HepG2 (cell line): ENCODE results near the gene CRY1. TPM values are rescaled to one million over a fixed set of nuclear protein-coding genes. Genes with fewer than 3 reads are reported as not detected.

Source experiments
- ATF7-NPFF ChIP-seq: sonication (generic); formaldehyde crosslinking; IDR thresholded peaks from 2 replicates; pipeline ENCODE4 v1.8.1; 2023; ENCODE audit warnings: mild to moderate bottlenecking, low read depth, missing genetic modification reagents, moderate library complexity
- FOXA1 ChIP-seq, 2 experiments: fragments of 450-650 bp in 1 of 2; sonication (generic) in 1 of 2; formaldehyde crosslinking in 1 of 2; IDR thresholded peaks; 2 replicates each; pipeline versions ENCODE4 v1.4.0 to v1.6.1; 2016 to 2020; ENCODE audit warnings: missing genetic modification reagents in 1 of 2
- HDAC1 ChIP-seq: sonication (generic); formaldehyde crosslinking; IDR thresholded peaks from 2 replicates; pipeline ENCODE4 v1.5.1; 2020; ENCODE audit warnings: mild to moderate bottlenecking, missing genetic modification reagents
- HIVEP1 ChIP-seq: sonication (generic); formaldehyde crosslinking; IDR thresholded peaks from 2 replicates; pipeline ENCODE4 v1.4.0; 2020; ENCODE audit warnings: mild to moderate bottlenecking, missing genetic modification reagents
- KAT8 ChIP-seq: IDR thresholded peaks from 2 replicates; pipeline ENCODE4 v1.6.1; 2016; ENCODE audit warnings: missing genetic modification reagents, missing compliant biosample characterization
- MAF1 ChIP-seq: sonication (generic); formaldehyde crosslinking; IDR thresholded peaks from 2 replicates; pipeline ENCODE4 v1.5.0; 2020; ENCODE audit warnings: missing genetic modification reagents, borderline replicate concordance
- MTA1 ChIP-seq: sonication (generic); formaldehyde crosslinking; IDR thresholded peaks from 2 replicates; pipeline ENCODE4 v1.4.0; 2020; ENCODE audit warnings: missing genetic modification reagents, mild to moderate bottlenecking, borderline replicate concordance
- NKX3-1 ChIP-seq: sonication (generic); formaldehyde crosslinking; IDR thresholded peaks from 2 replicates; pipeline ENCODE4 v1.5.0; 2020; ENCODE audit warnings: missing genetic modification reagents
- PHF20 ChIP-seq: sonication (generic); formaldehyde crosslinking; IDR thresholded peaks from 2 replicates; pipeline ENCODE4 v1.5.0; 2020; ENCODE audit warnings: mild to moderate bottlenecking, missing genetic modification reagents
- SCMH1 ChIP-seq: sonication (generic); formaldehyde crosslinking; IDR thresholded peaks from 2 replicates; pipeline ENCODE4 v1.9.0; 2021; ENCODE audit warnings: missing genetic modification reagents, mild to moderate bottlenecking, borderline replicate concordance
- SNRNP70 ChIP-seq: fragments of 200-400 bp; formaldehyde crosslinking; IDR thresholded peaks from 2 replicates; pipeline ENCODE4 v1.6.1; 2017; ENCODE audit warnings: mild to moderate bottlenecking, low read depth, low read length, moderate library complexity
- ZNF263 ChIP-seq: sonication (generic); formaldehyde crosslinking; IDR thresholded peaks from 2 replicates; pipeline ENCODE4 v1.4.0; 2020; ENCODE audit warnings: missing genetic modification reagents
- ZNF292 ChIP-seq: sonication (generic); formaldehyde crosslinking; IDR thresholded peaks from 2 replicates; pipeline ENCODE4 v1.8.1; 2022; ENCODE audit warnings: mild to moderate bottlenecking, low read depth, missing genetic modification reagents, borderline replicate concordance
- ZNF329 ChIP-seq: sonication (generic); formaldehyde crosslinking; IDR thresholded peaks from 2 replicates; pipeline ENCODE4 v1.9.0; 2021; ENCODE audit warnings: low read depth, mild to moderate bottlenecking, missing genetic modification reagents
- ZNF430 ChIP-seq: sonication (generic); formaldehyde crosslinking; IDR thresholded peaks from 2 replicates; pipeline ENCODE4 v1.9.0; 2021; ENCODE audit warnings: mild to moderate bottlenecking, missing genetic modification reagents
- ZNF652 ChIP-seq: IDR thresholded peaks from 2 replicates; pipeline ENCODE4 v1.6.1; 2016; ENCODE audit warnings: low read depth, borderline replicate concordance
- ZNF883 ChIP-seq: sonication (generic); formaldehyde crosslinking; IDR thresholded peaks from 2 replicates; pipeline ENCODE4 v1.5.1; 2020; ENCODE audit warnings: mild to moderate bottlenecking, missing genetic modification reagents; ENCODE audit errors: not compliant biosample characterization
- ZSCAN21 ChIP-seq: sonication (generic); formaldehyde crosslinking; IDR thresholded peaks from 2 replicates; pipeline ENCODE4 v1.8.0; 2022; ENCODE audit warnings: mild to moderate bottlenecking, missing genetic modification reagents, moderate library complexity, borderline replicate concordance
- polyA plus RNA-seq, 8 experiments: library from polyadenylated mRNA; depleted of rRNA in 3 of 8; stranded (reverse) in 7 of 8; unstranded in 1 of 8; fragments of >200 nt; fragmentation: Illumina TruSeq in 4 of 8; extraction: Trizol in 4 of 8; gene quantifications; 2 replicates each; pipeline versions ENCODE4 v1.2.1 to v1.2.3, GENCODE V29; 2011 to 2016; ENCODE audit warnings: low read depth in 4 of 8, missing spikeins in 1 of 8, mixed read lengths in 1 of 8; ENCODE audit not compliant: insufficient read depth in 1 of 8
- total RNA-seq, 5 experiments: library from RNA; depleted of rRNA; stranded (reverse); fragments of >200 nt; fragmentation: Illumina TruSeq; extraction: Trizol; gene quantifications; 2 replicates each; pipeline ENCODE4 v1.2.3, GENCODE V29; 2016; ENCODE audit warnings: low read depth in 1 of 5
- TF ChIP-seq, protein P1 (sequence below): sonication (generic); formaldehyde crosslinking; IDR thresholded peaks from 2 replicates; pipeline ENCODE4 v1.4.0; 2020; ENCODE audit warnings: mild to moderate bottlenecking, missing genetic modification reagents
- TF ChIP-seq, protein P2 (sequence below): sonication (generic); formaldehyde crosslinking; IDR thresholded peaks from 2 replicates; pipeline ENCODE4 v1.9.0; 2022; ENCODE audit warnings: missing genetic modification reagents, mild to moderate bottlenecking, borderline replicate concordance
- TF ChIP-seq, protein P3 (sequence below): sonication (generic); formaldehyde crosslinking; IDR thresholded peaks from 2 replicates; pipeline ENCODE4 v1.5.0; 2020; ENCODE audit warnings: missing genetic modification reagents, mild to moderate bottlenecking, borderline replicate concordance
- TF ChIP-seq, protein P4 (sequence below): sonication (generic); formaldehyde crosslinking; IDR thresholded peaks from 2 replicates; pipeline ENCODE4 v1.8.1; 2023; ENCODE audit warnings: missing genetic modification reagents, mild to moderate bottlenecking, borderline replicate concordance
- TF ChIP-seq, protein P5 (sequence below): sonication (generic); formaldehyde crosslinking; IDR thresholded peaks from 2 replicates; pipeline ENCODE4 v1.4.0; 2020; ENCODE audit warnings: missing genetic modification reagents, mild to moderate bottlenecking, borderline replicate concordance

Gene CRY1
- total and polyA plus RNA-seq, 2 of the 13 experiments (the other 11 are each of a cell fraction or from before 2014, with no cell fraction given), result 11.4 to 13.9 TPM

DNA sequence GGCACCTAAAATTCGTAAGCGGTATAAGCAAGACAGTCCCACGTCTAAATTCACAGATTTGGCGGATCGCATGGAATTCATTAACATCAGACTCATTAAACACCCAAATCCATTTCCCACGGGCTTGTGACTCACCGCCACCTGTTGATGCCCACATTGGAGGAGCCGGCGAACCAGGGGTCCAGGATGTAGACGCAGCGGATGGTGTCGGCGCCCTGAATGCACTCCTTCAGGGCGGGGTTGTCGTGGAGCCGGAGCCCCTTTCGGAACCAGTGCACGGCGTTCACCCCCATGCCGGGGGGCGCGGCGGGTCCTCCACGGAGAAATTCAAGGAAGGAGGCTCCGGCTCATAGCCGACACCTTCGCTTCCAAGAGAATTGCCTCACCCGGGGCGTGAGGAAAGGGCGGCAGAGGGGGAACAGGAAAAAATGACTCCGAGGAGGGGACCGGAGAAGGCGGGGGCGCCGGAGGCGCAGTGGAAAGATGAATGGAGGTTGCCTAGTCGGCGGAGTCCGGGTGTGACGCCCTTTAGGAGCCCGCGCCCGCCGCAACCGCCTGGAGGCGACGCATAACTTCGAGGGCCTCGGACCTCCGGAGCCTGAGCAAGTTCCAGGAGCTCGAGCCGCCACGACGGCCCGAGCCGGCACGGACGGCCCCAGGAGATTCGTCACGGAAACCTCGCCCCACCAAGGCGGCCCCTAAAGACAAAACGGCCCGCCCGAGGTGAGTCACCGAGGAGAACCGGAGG is 506 bp downstream of the CRY1 start (continued):
- no peak for TF ChIP-seq ZNF292
- no peak for TF ChIP-seq PHF20 (CRISPR knock-in tag)
- TF ChIP-seq MTA1 (CRISPR knock-in tag), result peak; percentile 59; the same call in 1 of the 2 replicates
- TF ChIP-seq HIVEP1 (CRISPR knock-in tag), result no peak; the same call in 1 of the 2 replicates
- TF ChIP-seq, protein P1, sequence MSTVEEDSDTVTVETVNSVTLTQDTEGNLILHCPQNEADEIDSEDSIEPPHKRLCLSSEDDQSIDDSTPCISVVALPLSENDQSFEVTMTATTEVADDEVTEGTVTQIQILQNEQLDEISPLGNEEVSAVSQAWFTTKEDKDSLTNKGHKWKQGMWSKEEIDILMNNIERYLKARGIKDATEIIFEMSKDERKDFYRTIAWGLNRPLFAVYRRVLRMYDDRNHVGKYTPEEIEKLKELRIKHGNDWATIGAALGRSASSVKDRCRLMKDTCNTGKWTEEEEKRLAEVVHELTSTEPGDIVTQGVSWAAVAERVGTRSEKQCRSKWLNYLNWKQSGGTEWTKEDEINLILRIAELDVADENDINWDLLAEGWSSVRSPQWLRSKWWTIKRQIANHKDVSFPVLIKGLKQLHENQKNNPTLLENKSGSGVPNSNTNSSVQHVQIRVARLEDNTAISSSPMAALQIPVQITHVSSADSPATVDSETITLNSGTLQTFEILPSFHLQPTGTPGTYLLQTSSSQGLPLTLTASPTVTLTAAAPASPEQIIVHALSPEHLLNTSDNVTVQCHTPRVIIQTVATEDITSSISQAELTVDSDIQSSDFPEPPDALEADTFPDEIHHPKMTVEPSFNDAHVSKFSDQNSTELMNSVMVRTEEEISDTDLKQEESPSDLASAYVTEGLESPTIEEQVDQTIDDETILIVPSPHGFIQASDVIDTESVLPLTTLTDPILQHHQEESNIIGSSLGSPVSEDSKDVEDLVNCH (CRISPR knock-in tag), result no peak
- TF ChIP-seq MAF1 (CRISPR knock-in tag), result no peak
- TF ChIP-seq, protein P2, sequence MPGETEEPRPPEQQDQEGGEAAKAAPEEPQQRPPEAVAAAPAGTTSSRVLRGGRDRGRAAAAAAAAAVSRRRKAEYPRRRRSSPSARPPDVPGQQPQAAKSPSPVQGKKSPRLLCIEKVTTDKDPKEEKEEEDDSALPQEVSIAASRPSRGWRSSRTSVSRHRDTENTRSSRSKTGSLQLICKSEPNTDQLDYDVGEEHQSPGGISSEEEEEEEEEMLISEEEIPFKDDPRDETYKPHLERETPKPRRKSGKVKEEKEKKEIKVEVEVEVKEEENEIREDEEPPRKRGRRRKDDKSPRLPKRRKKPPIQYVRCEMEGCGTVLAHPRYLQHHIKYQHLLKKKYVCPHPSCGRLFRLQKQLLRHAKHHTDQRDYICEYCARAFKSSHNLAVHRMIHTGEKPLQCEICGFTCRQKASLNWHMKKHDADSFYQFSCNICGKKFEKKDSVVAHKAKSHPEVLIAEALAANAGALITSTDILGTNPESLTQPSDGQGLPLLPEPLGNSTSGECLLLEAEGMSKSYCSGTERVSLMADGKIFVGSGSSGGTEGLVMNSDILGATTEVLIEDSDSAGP, result peak; percentile 68; the same call in 1 of the 2 replicates
- no peak for TF ChIP-seq SCMH1 (CRISPR knock-in tag)
- TF ChIP-seq NKX3-1 (CRISPR knock-in tag), result no peak
- no peak for TF ChIP-seq ZNF652 (CRISPR knock-in tag)
- TF ChIP-seq, protein P3, sequence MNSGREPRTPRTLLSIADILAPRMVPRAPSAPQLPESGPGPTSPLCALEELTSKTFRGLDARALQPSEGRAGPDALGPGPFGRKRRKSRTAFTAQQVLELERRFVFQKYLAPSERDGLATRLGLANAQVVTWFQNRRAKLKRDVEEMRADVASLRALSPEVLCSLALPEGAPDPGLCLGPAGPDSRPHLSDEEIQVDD, result peak; percentile 13; the same call in 1 of the 2 replicates
- TF ChIP-seq, protein P4, sequence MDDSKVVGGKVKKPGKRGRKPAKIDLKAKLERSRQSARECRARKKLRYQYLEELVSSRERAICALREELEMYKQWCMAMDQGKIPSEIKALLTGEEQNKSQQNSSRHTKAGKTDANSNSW (CRISPR knock-in tag), result 0 out of 2 replicates have a peak, but pooled peaks have one; percentile 25
- 0 out of 2 replicates have a peak, but pooled peaks have one; percentile 10 for TF ChIP-seq ZNF430 (CRISPR knock-in tag)
- TF ChIP-seq ZNF329 (CRISPR knock-in tag), result peak; percentile 65; the same call in 1 of the 2 replicates
- TF ChIP-seq ZNF883 (CRISPR knock-in tag), result peak; percentile 24
- TF ChIP-seq ZNF263 (CRISPR knock-in tag), result no peak; the same call in none of the 2 replicates
- TF ChIP-seq KAT8 (CRISPR knock-in tag), result no peak
- no peak for TF ChIP-seq HDAC1 (CRISPR knock-in tag)
- no peak for TF ChIP-seq FOXA1 (IDR thresholded peaks at IDR 0.05)
- TF ChIP-seq FOXA1 (CRISPR knock-in tag; IDR thresholded peaks at IDR 0.05), result no peak
- TF ChIP-seq ATF7-NPFF (CRISPR knock-in tag), result 0 out of 2 replicates have a peak, but pooled peaks have one; percentile 40
- no peak for TF ChIP-seq SNRNP70
- TF ChIP-seq, protein P5, sequence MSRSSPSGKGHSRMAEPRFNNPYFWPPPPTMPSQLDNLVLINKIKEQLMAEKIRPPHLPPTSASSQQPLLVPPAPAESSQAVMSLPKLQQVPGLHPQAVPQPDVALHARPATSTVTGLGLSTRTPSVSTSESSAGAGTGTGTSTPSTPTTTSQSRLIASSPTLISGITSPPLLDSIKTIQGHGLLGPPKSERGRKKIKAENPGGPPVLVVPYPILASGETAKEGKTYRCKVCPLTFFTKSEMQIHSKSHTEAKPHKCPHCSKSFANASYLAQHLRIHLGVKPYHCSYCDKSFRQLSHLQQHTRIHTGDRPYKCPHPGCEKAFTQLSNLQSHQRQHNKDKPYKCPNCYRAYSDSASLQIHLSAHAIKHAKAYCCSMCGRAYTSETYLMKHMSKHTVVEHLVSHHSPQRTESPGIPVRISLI, result no peak
- TF ChIP-seq ZSCAN21, result no peak
